Activated CD4-positive, alpha-beta T cell treated with anti-CD3 and anti-CD28 coated beads, Interleukin-2, amount 10 ng/mL, durations not matched to agents 7 days and 5 days (primary cell): ENCODE measurements around the gene JCHAIN. TPM values are rescaled to one million over a fixed set of nuclear protein-coding genes. Genes with fewer than 3 reads are reported as not detected.
A peak's percentile ranks its signal among the peaks of the same experiment; 100 is the strongest.
"Not testable (repeated sequence)": the region's sequence is repeated elsewhere in the genome, so short reads cannot be mapped to it uniquely, and the experiment has no call there.

ENCODE experiments used
- CTCF ChIA-PET: fragments of 350-600 bp; sonication (Branson Sonifier 250); formaldehyde crosslinking; loops from one replicate; lab custom pipeline; 2021; ENCODE audit warnings: antibody characterized with exemption; lab: Charles Lee
- POLR2A ChIA-PET: fragments of 350-600 bp; sonication (Branson Sonifier 250); formaldehyde crosslinking; loops from one replicate; lab custom pipeline; 2021; ENCODE audit warnings: antibody characterized with exemption; lab: Charles Lee
- DNase-seq: peaks from one replicate; pipeline ENCODE4 v3.0.0-alpha.2; 2020
- H3K27ac Mint-ChIP-seq: one replicate; pipeline ENCODE4 v1.8.0; 2021; ENCODE audit warnings: mild to moderate bottlenecking, moderate library complexity, mixed read lengths
- H3K27me3 Mint-ChIP-seq: one replicate; pipeline ENCODE4 v1.8.0; 2021; ENCODE audit warnings: mixed read lengths
- H3K36me3 Mint-ChIP-seq: one replicate; pipeline ENCODE4 v1.8.0; 2021; ENCODE audit warnings: low read depth, mixed read lengths
- H3K4me1 Mint-ChIP-seq: one replicate; pipeline ENCODE4 v1.8.0; 2021; ENCODE audit warnings: mixed read lengths
- H3K4me3 Mint-ChIP-seq: one replicate; pipeline ENCODE4 v1.8.0; 2021; ENCODE audit warnings: mild to moderate bottlenecking, moderate library complexity, mixed read lengths
- H3K9me3 Mint-ChIP-seq: one replicate; pipeline ENCODE4 v1.8.0; 2021; ENCODE audit warnings: mixed read lengths
- total RNA-seq, 2 experiments: library from RNA; stranded (reverse); gene quantifications; one replicate each; pipeline ENCODE4 v1.2.3, GENCODE V29; 2021

JCHAIN gene
- total RNA-seq, 2 experiments from 2014 or later = 0.23 TPM; not detected in 1

DNA sequence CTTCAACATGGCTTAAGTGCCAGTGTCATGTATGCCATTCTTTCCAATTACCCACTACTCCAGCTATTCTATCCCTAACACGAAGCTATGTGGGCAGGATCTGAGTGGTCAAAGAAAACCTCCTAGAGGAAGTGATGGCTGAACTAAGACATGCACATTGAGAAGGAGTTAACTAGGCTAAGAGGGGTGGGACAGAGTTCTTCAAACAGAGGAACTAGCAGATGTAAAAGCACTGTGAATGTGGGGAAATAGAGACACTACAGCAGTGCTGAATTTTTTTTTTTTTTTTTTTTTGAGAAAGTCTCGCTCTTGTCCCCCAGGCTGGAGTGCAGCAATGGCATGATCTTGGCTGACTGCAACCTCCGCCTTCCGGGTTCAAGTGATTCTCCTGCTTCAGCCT, 6.2 kb downstream of the JCHAIN start:
- CTCF ChIA-PET = interaction anchor here (0.6 kb wide), 1 partner anchor 350 kb away, joined by 3 read pairs; no protein-coding TSS in a partner anchor
- Mint-ChIP-seq H3K36me3 (no peaks in the 10 kb centered on the region), H3K27ac (no peak overlapping the region)

DNA sequence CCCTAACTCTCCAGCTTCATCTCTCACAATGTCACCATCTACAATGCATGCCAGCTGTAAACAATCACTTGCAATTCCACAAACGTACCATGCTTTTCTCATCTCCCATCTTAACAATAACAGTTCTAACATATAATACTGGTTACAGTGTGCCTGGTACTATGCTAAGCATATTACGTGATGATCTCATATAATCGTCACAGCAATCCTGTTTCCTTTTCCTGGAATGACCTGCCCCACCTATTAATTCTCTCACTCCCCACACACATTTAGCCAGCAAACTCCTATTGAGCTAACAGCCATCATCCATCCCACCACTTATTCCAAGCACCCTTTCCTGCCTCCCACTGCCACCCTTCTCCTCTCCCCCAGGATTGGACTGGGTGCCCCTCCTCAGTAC, 7.9 kb downstream of the JCHAIN start:
- H3K4me3 Mint-ChIP-seq = no peak overlapping the region
- no peaks in the 10 kb centered on the region for H3K36me3 Mint-ChIP-seq
- H3K27ac Mint-ChIP-seq = peak overlapping the region; percentile 7
- ChIA-PET CTCF (no interaction called here), POLR2A (no interaction called here)
- peaks cover 25% of the 10 kb centered on the region for H3K4me1 Mint-ChIP-seq
- no peak for DNase-seq
- H3K27me3 Mint-ChIP-seq = peaks cover 29% of the 10 kb centered on the region
- H3K9me3 Mint-ChIP-seq = no peaks in the 10 kb centered on the region

More for the DNA sequence above, 6.2 kb downstream of the JCHAIN start:
- peaks cover 25% of the 10 kb centered on the region for H3K4me1 Mint-ChIP-seq
- H3K9me3 Mint-ChIP-seq = no peaks in the 10 kb centered on the region
- no peak for DNase-seq
- H3K27me3 Mint-ChIP-seq = peaks cover 22% of the 10 kb centered on the region
- H3K4me3 Mint-ChIP-seq = no peak overlapping the region
- POLR2A ChIA-PET = no interaction called here

GRCh38 chr4:70657326-70657725, 9.0 kb downstream of the JCHAIN start:
- H3K9me3 Mint-ChIP-seq = no peaks in the 10 kb centered on the region
- no peak overlapping the region for H3K27ac Mint-ChIP-seq
- no peak overlapping the region for H3K4me3 Mint-ChIP-seq
- ChIA-PET POLR2A (no interaction called here), CTCF (interaction anchor here (0.6 kb wide), 1 partner anchor 271 kb away, joined by 3 read pairs; no protein-coding TSS in a partner anchor)
- H3K36me3 Mint-ChIP-seq = no peaks in the 10 kb centered on the region
- H3K4me1 Mint-ChIP-seq = peaks cover 27% of the 10 kb centered on the region
- peaks cover 29% of the 10 kb centered on the region for H3K27me3 Mint-ChIP-seq
- no peak for DNase-seq

- H3K4me1 Mint-ChIP-seq = peaks cover 15% of the 10 kb centered on the region
- H3K9me3 Mint-ChIP-seq = no peaks in the 10 kb centered on the region
- no peak overlapping the region for H3K4me3 Mint-ChIP-seq
- POLR2A ChIA-PET = no interaction called here
- peaks cover 29% of the 10 kb centered on the region for H3K27me3 Mint-ChIP-seq
- CTCF ChIA-PET = no interaction called here
- H3K27ac Mint-ChIP-seq = no peak overlapping the region
- no peaks in the 10 kb centered on the region for H3K36me3 Mint-ChIP-seq
- DNase-seq = no peak
These were observed 11.7 kb downstream of the JCHAIN start for GRCh38 chr4:70654605-70655011.

GRCh38 chr4:70651864-70652506, 14.3 kb downstream of the JCHAIN start:
- H3K4me1 Mint-ChIP-seq = peaks cover 8% of the 10 kb centered on the region
- H3K36me3 Mint-ChIP-seq = no peaks in the 10 kb centered on the region
- H3K27ac Mint-ChIP-seq = no peak overlapping the region
- peak; percentile 11 for DNase-seq
- CTCF ChIA-PET = interaction anchor here (0.6 to 1.1 kb wide), 4 partner anchors 11 to 357 kb away, joined by 3 read pairs; no protein-coding TSS in a partner anchor
- POLR2A ChIA-PET = no interaction called here
- H3K4me3 Mint-ChIP-seq = no peak overlapping the region
- H3K27me3 Mint-ChIP-seq = peaks cover 12% of the 10 kb centered on the region
- no peaks in the 10 kb centered on the region for H3K9me3 Mint-ChIP-seq

GRCh38 chr4:70650741-70651140, 15.6 kb downstream of the JCHAIN start:
- DNase-seq, H3K4me1 Mint-ChIP-seq, H3K4me3 Mint-ChIP-seq, POLR2A ChIA-PET, CTCF ChIA-PET, H3K27me3 Mint-ChIP-seq, H3K9me3 Mint-ChIP-seq, H3K36me3 Mint-ChIP-seq, H3K27ac Mint-ChIP-seq: not testable (repeated sequence)

- POLR2A ChIA-PET = no interaction called here
- CTCF ChIA-PET = no interaction called here
- H3K4me3 Mint-ChIP-seq = no peak overlapping the region
- H3K27ac Mint-ChIP-seq = no peak overlapping the region
- no peak for DNase-seq
- H3K4me1 Mint-ChIP-seq = peaks cover 6% of the 10 kb centered on the region
- no peaks in the 10 kb centered on the region for H3K27me3 Mint-ChIP-seq
- H3K9me3 Mint-ChIP-seq = no peaks in the 10 kb centered on the region
- no peaks in the 10 kb centered on the region for H3K36me3 Mint-ChIP-seq
These were observed 26.1 kb downstream of the JCHAIN start for GRCh38 chr4:70640192-70640591.

- ChIA-PET POLR2A (interaction anchor here (0.6 kb wide), 1 partner anchor 129 kb away, joined by 5 read pairs; no protein-coding TSS in a partner anchor), CTCF (interaction anchor here (0.6 kb wide), 1 partner anchor 79 kb away, joined by 3 read pairs; no protein-coding TSS in a partner anchor)
- Mint-ChIP-seq H3K27me3 (peaks cover 7% of the 10 kb centered on the region), H3K4me3 (no peak overlapping the region), H3K9me3 (no peaks in the 10 kb centered on the region), H3K4me1 (peaks cover 6% of the 10 kb centered on the region), H3K36me3 (no peaks in the 10 kb centered on the region), H3K27ac (no peak overlapping the region)
- no peak for DNase-seq
These were observed 28.9 kb downstream of the JCHAIN start for GRCh38 chr4:70637239-70637913.

- no peaks in the 10 kb centered on the region for H3K36me3 Mint-ChIP-seq
These were observed 31.8 kb downstream of the JCHAIN start for GRCh38 chr4:70634482-70634881.

GRCh38 chr4:70632028-70632427, 34.3 kb downstream of the JCHAIN start:
- H3K4me1 Mint-ChIP-seq = peaks cover 2% of the 10 kb centered on the region
- H3K9me3 Mint-ChIP-seq = no peaks in the 10 kb centered on the region
- H3K4me3 Mint-ChIP-seq = no peak overlapping the region
- no peak for DNase-seq
- H3K36me3 Mint-ChIP-seq = no peaks in the 10 kb centered on the region
- peaks cover 10% of the 10 kb centered on the region for H3K27me3 Mint-ChIP-seq
- ChIA-PET CTCF (no interaction called here), POLR2A (no interaction called here)
- no peak overlapping the region for H3K27ac Mint-ChIP-seq

More at GRCh38 chr4:70634482-70634881, 31.8 kb downstream of the JCHAIN start:
- DNase-seq = no peak
- ChIA-PET CTCF (no interaction called here), POLR2A (no interaction called here)
- Mint-ChIP-seq H3K27ac (no peak overlapping the region), H3K27me3 (peaks cover 9% of the 10 kb centered on the region), H3K9me3 (no peaks in the 10 kb centered on the region), H3K4me3 (no peak overlapping the region), H3K4me1 (no peaks in the 10 kb centered on the region)

- Mint-ChIP-seq H3K9me3 (no peaks in the 10 kb centered on the region), H3K4me1 (peaks cover 2% of the 10 kb centered on the region), H3K27ac (no peak overlapping the region), H3K36me3 (no peaks in the 10 kb centered on the region), H3K4me3 (no peak overlapping the region), H3K27me3 (peaks cover 10% of the 10 kb centered on the region)
- no peak for DNase-seq
- POLR2A ChIA-PET = no interaction called here
- CTCF ChIA-PET = no interaction called here
These were observed 36.1 kb downstream of the JCHAIN start for GRCh38 chr4:70630162-70630561.

DNA sequence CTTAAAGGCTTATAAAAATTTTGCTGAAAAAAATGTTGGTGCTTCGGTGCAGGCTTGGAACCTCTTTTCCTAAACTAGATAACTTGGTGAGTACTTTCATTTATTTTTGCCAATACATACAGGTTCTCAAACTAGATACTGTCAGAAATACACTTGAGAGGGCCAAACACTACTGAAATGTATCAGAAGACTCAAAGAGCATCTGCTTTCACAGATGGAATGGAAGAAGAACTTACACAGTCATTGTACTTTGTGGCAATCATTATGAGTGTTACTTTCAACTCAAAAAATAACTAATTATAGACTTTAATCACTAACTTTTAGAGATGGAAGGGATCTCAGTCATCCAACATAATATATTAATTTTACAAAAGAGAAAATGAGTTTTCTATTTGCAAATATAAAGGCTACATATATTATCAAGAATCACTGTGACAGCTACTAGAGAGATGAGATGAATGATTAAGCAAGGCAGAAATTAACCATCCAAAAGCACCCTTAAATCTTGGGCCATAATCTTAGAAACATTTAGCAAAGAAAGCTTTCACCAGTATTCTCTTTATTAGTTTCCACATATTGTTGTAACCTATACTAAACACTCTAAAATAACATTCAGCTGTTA, 36.7 kb downstream of the JCHAIN start:
- peaks cover 10% of the 10 kb centered on the region for H3K27me3 Mint-ChIP-seq
- H3K36me3 Mint-ChIP-seq = no peaks in the 10 kb centered on the region
- no peaks in the 10 kb centered on the region for H3K9me3 Mint-ChIP-seq
- ChIA-PET CTCF (no interaction called here), POLR2A (no interaction called here)
- peaks cover 2% of the 10 kb centered on the region for H3K4me1 Mint-ChIP-seq
- DNase-seq = no peak
- H3K27ac Mint-ChIP-seq = no peak overlapping the region
- H3K4me3 Mint-ChIP-seq = no peak overlapping the region

DNA sequence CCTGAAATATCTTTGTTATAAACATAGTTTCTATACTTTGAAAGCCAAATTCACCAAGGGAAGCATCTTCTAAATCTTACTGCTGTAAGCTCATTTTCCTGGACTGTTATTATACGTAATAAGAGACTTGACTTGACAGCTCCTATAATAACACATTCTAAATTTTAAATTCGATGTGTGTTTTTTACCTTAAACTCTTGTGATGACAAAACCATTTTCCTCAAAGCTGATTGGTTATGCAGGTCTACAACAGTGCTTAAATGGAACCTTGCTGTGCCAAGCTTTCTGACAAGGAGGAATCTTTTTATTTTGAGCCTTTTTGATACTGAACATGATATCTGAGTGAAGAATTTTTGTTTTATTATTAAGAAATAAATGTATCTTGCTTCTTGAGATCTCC, 37.9 kb downstream of the JCHAIN start, which contains the start of gene ENAM:
TSS of gene ENAM (plus strand) at position 301 of the 400 bp plus-strand sequence. CDS start 757 bp downstream, outside the sequence.
- Mint-ChIP-seq H3K4me1 (peaks cover 2% of the 10 kb centered on the region), H3K9me3 (no peaks in the 10 kb centered on the region), H3K27me3 (peaks cover 5% of the 10 kb centered on the region), H3K36me3 (no peaks in the 10 kb centered on the region), H3K4me3 (no peak within 1 kb of the TSS), H3K27ac (no peak within 1 kb of the TSS)
- no peak for DNase-seq
- ChIA-PET POLR2A (no interaction called here), CTCF (interaction anchor here (0.6 kb wide), 1 partner anchor 322 kb away, joined by 4 read pairs; no protein-coding TSS in a partner anchor)
